CD14-positive monocyte (primary cell): ENCODE data around the gene HEPACAM. TPM values are rescaled to one million over a fixed set of nuclear protein-coding genes. Genes with fewer than 3 reads are reported as not detected.

Source experiments
- DNase-seq, 3 donors: peaks; one replicate each; pipeline ENCODE4 v3.0.0-alpha.2; 2011 to 2022
- H2AFZ ChIP-seq: 2 replicates; pipeline ENCODE4 v1.6.0; 2012; ENCODE audit warnings: mild to moderate bottlenecking, low read depth, low read length, inconsistent platforms; ENCODE audit not compliant: insufficient read depth, poor library complexity, severe bottlenecking
- H3K27ac ChIP-seq, 2 donors: 1 replicate in 1 of 2; 2 replicates in 1 of 2; pipeline ENCODE4 v1.5.1; 2012 to 2013; ENCODE audit warnings: low read length in 2 of 2, control low read depth in 1 of 2, inconsistent platforms in 1 of 2, low read depth in 1 of 2, mild to moderate bottlenecking in 1 of 2
- H3K27me3 ChIP-seq, 2 donors: one replicate each; pipeline versions ENCODE4 v1.6.0 to v1.6.1; 2011 to 2013; ENCODE audit warnings: low read length in 2 of 2; ENCODE audit not compliant: control insufficient read depth in 2 of 2, insufficient read depth in 2 of 2
- H3K36me3 ChIP-seq, 2 donors: replicated peaks in 1 of 2; 1 replicate in 1 of 2; 2 replicates in 1 of 2; pipeline versions ENCODE4 v1.5.1 to v1.6.1; 2012 to 2013; ENCODE audit warnings: low read length in 2 of 2, control low read depth in 1 of 2, inconsistent platforms in 1 of 2, mild to moderate bottlenecking in 1 of 2; ENCODE audit not compliant: insufficient read depth in 2 of 2, control insufficient read depth in 1 of 2
- H3K4me1 ChIP-seq, 2 donors: 1 replicate in 1 of 2; 2 replicates in 1 of 2; pipeline versions ENCODE4 v1.5.1 to v1.6.1; 2012 to 2013; ENCODE audit warnings: low read length in 2 of 2, control low read depth in 1 of 2, inconsistent platforms in 1 of 2, mild to moderate bottlenecking in 1 of 2, moderate library complexity in 1 of 2; ENCODE audit not compliant: insufficient read depth in 2 of 2, control insufficient read depth in 1 of 2
- H3K4me2 ChIP-seq: replicated peaks from 2 replicates; pipeline ENCODE3; 2012; ENCODE audit warnings: low read length, moderate library complexity, mild to moderate bottlenecking; ENCODE audit not compliant: poor library complexity, severe bottlenecking; ENCODE audit errors: extremely low read depth
- H3K4me3 ChIP-seq, 3 experiments: fragments of 200-600 bp in 1 of 3; sonication (generic) in 1 of 3; replicated peaks in 1 of 3; 1 replicate in 2 of 3; 2 replicates in 1 of 3; pipeline ENCODE4 v1.5.1; 2011 to 2013; ENCODE audit warnings: low read length in 3 of 3, mild to moderate bottlenecking in 3 of 3, control low read depth in 2 of 3, low read depth in 2 of 3, inconsistent platforms in 1 of 3, moderate library complexity in 1 of 3
- H3K79me2 ChIP-seq: 2 replicates; pipeline ENCODE4 v1.6.0; 2012; ENCODE audit warnings: mild to moderate bottlenecking, control low read depth, inconsistent platforms, low read length, moderate library complexity; ENCODE audit not compliant: insufficient read depth
- H3K9ac ChIP-seq: 2 replicates; pipeline ENCODE4 v1.6.0; 2017; ENCODE audit warnings: low read length, mild to moderate bottlenecking; ENCODE audit not compliant: insufficient read depth, poor library complexity, severe bottlenecking
- H3K9me3 ChIP-seq, 2 donors: replicated peaks in 1 of 2; 1 replicate in 1 of 2; 2 replicates in 1 of 2; pipeline versions ENCODE4 v1.5.1 to v1.6.1; 2012 to 2013; ENCODE audit warnings: low read length in 2 of 2, control low read depth in 1 of 2; ENCODE audit not compliant: control insufficient read depth in 1 of 2, insufficient read depth in 1 of 2
- H4K20me1 ChIP-seq: 2 replicates; pipeline ENCODE4 v1.6.0; 2012; ENCODE audit warnings: mild to moderate bottlenecking, low read length, control low read depth, moderate library complexity; ENCODE audit not compliant: insufficient read depth
- H3K27ac Mint-ChIP-seq, 7 donors: one replicate each; pipeline ENCODE4 v1.8.0; 2020; ENCODE audit warnings: mild to moderate bottlenecking in 7 of 7, mixed read lengths in 7 of 7, moderate library complexity in 6 of 7, inconsistent platforms in 2 of 7
- H3K27me3 Mint-ChIP-seq, 3 donors: one replicate each; pipeline ENCODE4 v1.8.0; 2021 to 2022; ENCODE audit warnings: low read depth in 3 of 3, mild to moderate bottlenecking in 3 of 3, mixed read lengths in 3 of 3, moderate library complexity in 3 of 3, inconsistent platforms in 1 of 3
- H3K36me3 Mint-ChIP-seq, 2 donors: one replicate each; pipeline ENCODE4 v1.8.0; 2020; ENCODE audit warnings: mixed read lengths in 2 of 2, inconsistent platforms in 1 of 2, mild to moderate bottlenecking in 1 of 2
- H3K4me1 Mint-ChIP-seq: one replicate; pipeline ENCODE4 v1.8.0; 2020; ENCODE audit warnings: mild to moderate bottlenecking, mixed read lengths
- H3K4me3 Mint-ChIP-seq, 2 donors: one replicate each; pipeline ENCODE4 v1.8.0; 2020; ENCODE audit warnings: mild to moderate bottlenecking in 2 of 2, mixed read lengths in 2 of 2, moderate library complexity in 1 of 2
- H3K9me3 Mint-ChIP-seq, 7 donors: one replicate each; pipeline ENCODE4 v1.8.0; 2020 to 2022; ENCODE audit warnings: mixed read lengths in 7 of 7, mild to moderate bottlenecking in 6 of 7, moderate library complexity in 6 of 7, inconsistent platforms in 2 of 7
- WGBS: methylation state at CpG from one replicate; pipeline ENCODE4 v1.1.5; 2013; ENCODE audit warnings: missing lambda C conversion rate; ENCODE audit not compliant: insufficient coverage; 5-methylcytosine and 5-hydroxymethylcytosine counted together
- intact Hi-C, 2 donors: fragments of 100-400 bp; cut with micrococcal nuclease; formaldehyde crosslinking; loops; one replicate each; pipeline versions ENCODE4 v1.15.0 to v1.15.1; 2023
- polyA plus RNA-seq, 3 donors: library from polyadenylated mRNA; depleted of rRNA in 1 of 3; unstranded in 2 of 3; stranded (reverse) in 1 of 3; fragments of 300-500 nt in 2 of 3; fragments of >200 nt in 1 of 3; fragmentation: Illumina TruSeq in 2 of 3; gene quantifications; 1 replicate in 2 of 3; 2 replicates in 1 of 3; pipeline ENCODE4 v1.2.3, GENCODE V29; 2012 to 2021
- TF ChIP-seq, protein P1 (sequence below): fragments of 200-600 bp; IDR thresholded peaks from one replicate; pipeline ENCODE4 v1.8.0; 2022; ENCODE audit warnings: antibody characterized with exemption, mild to moderate bottlenecking

The HEPACAM gene
- polyA plus RNA-seq, 3 donors, result not detected

DNA sequence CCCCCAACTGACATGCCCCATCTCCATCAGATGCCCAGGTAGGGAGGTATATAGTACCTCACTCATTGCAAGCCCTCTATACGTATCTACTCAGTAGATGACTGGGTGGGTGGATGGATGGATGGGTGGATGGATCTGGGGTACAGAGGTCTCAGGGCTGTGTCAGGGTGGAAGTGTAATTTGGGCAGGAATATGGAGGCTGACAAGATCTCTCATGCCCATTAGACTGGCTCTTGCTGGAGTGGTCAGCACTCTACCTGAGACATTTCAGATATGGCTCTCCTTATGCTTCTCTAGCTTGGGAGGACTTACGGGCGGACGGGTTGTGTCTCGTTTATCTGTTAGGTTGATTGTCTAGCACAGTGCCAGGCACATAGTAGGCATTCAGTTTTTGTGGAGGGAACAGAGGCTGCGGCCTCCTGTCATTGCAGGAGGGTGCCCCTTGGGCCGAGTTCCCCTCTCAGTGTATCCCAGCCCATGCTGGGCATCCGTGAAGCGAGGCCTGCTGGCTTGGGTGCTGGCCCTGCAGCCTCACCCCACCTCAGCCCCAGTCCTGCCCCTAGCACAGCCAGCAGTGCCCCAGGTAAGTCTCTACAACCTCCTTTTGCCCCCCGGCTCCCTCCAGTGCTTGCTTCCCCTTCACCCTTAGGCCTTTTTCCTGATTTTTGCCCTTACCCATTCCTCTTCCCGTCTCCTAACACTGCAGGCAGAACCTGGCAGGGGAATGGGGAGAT is 56.9 kb downstream of the HEPACAM start:
- no peaks in the 10 kb centered on the region for H3K9me3 ChIP-seq
- TF ChIP-seq, protein P1, sequence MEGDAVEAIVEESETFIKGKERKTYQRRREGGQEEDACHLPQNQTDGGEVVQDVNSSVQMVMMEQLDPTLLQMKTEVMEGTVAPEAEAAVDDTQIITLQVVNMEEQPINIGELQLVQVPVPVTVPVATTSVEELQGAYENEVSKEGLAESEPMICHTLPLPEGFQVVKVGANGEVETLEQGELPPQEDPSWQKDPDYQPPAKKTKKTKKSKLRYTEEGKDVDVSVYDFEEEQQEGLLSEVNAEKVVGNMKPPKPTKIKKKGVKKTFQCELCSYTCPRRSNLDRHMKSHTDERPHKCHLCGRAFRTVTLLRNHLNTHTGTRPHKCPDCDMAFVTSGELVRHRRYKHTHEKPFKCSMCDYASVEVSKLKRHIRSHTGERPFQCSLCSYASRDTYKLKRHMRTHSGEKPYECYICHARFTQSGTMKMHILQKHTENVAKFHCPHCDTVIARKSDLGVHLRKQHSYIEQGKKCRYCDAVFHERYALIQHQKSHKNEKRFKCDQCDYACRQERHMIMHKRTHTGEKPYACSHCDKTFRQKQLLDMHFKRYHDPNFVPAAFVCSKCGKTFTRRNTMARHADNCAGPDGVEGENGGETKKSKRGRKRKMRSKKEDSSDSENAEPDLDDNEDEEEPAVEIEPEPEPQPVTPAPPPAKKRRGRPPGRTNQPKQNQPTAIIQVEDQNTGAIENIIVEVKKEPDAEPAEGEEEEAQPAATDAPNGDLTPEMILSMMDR, result no peak
- H3K4me2 ChIP-seq, result no peak overlapping the region
- 93% methylated on average over 5 of the region's 11 CpGs for WGBS
- Mint-ChIP-seq H3K4me3 (no peak overlapping the region), H3K4me1 (peaks cover 30% of the 10 kb centered on the region), H3K27ac (no peak overlapping the region), H3K27me3 (peaks cover 28 to 42% (median 37%) of the 10 kb centered on the region in 3 donors), H3K9me3 (peaks cover 0 to 12% (median 1%) of the 10 kb centered on the region in 7 donors), H3K36me3 (no peaks in the 10 kb centered on the region)
- no peak overlapping the region for H2AFZ ChIP-seq
- no peaks in the 10 kb centered on the region for H3K79me2 ChIP-seq
- H3K27ac ChIP-seq, result no peak overlapping the region
- no peak overlapping the region for H3K4me3 ChIP-seq
- no peaks in the 10 kb centered on the region for H3K36me3 ChIP-seq
- peaks cover 15 to 20% of the 10 kb centered on the region in 2 donors for H3K4me1 ChIP-seq
- intact Hi-C loops, result no loop called here
- H3K27me3 ChIP-seq, result peaks cover 5 to 33% of the 10 kb centered on the region in 2 donors
- no peaks in the 10 kb centered on the region for H4K20me1 ChIP-seq
- no peak for DNase-seq
- no peak overlapping the region for H3K9ac ChIP-seq

DNA sequence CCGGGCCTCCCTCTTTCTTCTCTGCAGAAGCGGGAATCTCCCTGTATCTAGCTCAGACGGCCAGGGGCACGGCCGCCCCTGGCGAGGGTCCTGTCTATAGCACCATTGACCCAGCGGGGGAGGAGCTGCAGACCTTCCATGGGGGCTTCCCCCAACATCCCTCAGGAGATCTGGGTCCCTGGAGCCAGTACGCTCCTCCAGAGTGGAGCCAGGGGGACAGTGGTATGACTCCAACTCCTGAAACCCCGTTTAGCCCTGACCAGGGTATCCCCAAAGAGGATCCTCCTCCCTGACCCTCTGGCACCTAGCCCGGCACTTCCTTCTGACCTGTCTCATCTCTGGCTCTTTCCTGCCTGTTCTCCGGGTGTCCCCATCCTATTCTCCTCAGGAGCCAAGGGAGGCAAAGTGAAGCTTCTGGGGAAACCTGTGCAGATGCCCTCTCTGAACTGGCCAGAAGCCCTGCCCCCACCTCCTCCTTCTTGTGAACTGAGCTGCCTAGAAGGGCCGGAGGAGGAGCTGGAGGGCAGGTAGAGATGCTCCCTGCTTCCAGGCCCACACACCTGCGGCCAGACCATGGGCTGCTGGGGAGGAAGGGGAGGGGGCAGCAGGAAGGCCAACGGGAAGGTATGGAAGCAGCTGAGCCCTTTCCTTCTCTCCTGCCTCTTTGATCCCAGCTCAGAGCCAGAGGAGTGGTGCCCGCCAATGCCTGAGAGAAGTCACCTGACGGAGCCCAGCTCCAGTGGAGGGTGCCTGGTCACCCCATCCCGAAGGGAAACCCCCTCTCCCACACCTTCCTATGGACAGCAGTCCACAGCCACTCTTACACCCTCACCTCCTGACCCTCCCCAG is 57.7 kb downstream of the HEPACAM start:
- TF ChIP-seq, protein P1, result no peak
- intact Hi-C loops, result no loop called here
- peaks cover 0 to 12% (median 1%) of the 10 kb centered on the region in 7 donors for H3K9me3 Mint-ChIP-seq
- no peak overlapping the region for H3K27ac Mint-ChIP-seq
- Histone ChIP-seq H3K4me2 (peak overlapping the region; percentile 92), H3K9ac (no peak overlapping the region), H3K36me3 (no peaks in the 10 kb centered on the region), H3K4me3 (no peak overlapping the region), H2AFZ (peak overlapping the region; percentile 95), H3K27ac (no peak overlapping the region), H3K27me3 (peaks cover 5 to 40% of the 10 kb centered on the region in 2 donors), H4K20me1 (no peaks in the 10 kb centered on the region), H3K79me2 (no peaks in the 10 kb centered on the region), H3K9me3 (no peaks in the 10 kb centered on the region), H3K4me1 (peaks cover 15 to 20% of the 10 kb centered on the region in 2 donors)
- no peaks in the 10 kb centered on the region for H3K36me3 Mint-ChIP-seq
- no peak for DNase-seq
- H3K27me3 Mint-ChIP-seq, result peaks cover 33 to 48% (median 39%) of the 10 kb centered on the region in 3 donors
- WGBS, result 87% methylated on average over 9 of the region's 17 CpGs
- peak overlapping the region in 1 of 2 donors; percentile 93 for H3K4me3 Mint-ChIP-seq
- H3K4me1 Mint-ChIP-seq, result peaks cover 30% of the 10 kb centered on the region
